Measurements from ENCODE around the gene ADGRD1. TPM values are rescaled to one million over a fixed set of nuclear protein-coding genes. Genes with fewer than 3 reads are reported as not detected.

The ADGRD1 gene
- total and polyA plus RNA-seq, 2 of the 8 experiments (the other 6 are each of a cell fraction or from before 2014, with no cell fraction given) = 0.36 to 0.48 TPM

DNA sequence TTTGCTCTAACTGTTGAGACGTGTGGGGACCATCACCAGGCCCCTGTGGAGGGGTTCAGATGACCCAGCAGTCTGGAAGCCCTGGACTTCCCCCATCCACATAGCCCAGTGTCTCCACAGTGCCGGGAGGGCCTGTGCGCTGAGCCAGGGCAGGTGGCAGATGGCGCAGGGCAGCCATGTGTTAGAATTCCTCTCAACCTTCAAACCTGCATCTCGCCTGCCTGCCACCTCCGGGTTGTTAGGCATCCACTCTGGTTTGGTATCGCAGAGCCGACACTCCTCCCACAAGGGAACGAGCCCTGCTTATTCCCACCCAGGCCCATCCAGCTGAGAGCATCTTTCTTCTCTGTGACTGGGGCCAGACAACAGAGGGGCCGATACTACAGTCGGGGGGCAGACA lies 84.5 kb downstream of the ADGRD1 start (continued):
- TF ChIP-seq, protein P1, sequence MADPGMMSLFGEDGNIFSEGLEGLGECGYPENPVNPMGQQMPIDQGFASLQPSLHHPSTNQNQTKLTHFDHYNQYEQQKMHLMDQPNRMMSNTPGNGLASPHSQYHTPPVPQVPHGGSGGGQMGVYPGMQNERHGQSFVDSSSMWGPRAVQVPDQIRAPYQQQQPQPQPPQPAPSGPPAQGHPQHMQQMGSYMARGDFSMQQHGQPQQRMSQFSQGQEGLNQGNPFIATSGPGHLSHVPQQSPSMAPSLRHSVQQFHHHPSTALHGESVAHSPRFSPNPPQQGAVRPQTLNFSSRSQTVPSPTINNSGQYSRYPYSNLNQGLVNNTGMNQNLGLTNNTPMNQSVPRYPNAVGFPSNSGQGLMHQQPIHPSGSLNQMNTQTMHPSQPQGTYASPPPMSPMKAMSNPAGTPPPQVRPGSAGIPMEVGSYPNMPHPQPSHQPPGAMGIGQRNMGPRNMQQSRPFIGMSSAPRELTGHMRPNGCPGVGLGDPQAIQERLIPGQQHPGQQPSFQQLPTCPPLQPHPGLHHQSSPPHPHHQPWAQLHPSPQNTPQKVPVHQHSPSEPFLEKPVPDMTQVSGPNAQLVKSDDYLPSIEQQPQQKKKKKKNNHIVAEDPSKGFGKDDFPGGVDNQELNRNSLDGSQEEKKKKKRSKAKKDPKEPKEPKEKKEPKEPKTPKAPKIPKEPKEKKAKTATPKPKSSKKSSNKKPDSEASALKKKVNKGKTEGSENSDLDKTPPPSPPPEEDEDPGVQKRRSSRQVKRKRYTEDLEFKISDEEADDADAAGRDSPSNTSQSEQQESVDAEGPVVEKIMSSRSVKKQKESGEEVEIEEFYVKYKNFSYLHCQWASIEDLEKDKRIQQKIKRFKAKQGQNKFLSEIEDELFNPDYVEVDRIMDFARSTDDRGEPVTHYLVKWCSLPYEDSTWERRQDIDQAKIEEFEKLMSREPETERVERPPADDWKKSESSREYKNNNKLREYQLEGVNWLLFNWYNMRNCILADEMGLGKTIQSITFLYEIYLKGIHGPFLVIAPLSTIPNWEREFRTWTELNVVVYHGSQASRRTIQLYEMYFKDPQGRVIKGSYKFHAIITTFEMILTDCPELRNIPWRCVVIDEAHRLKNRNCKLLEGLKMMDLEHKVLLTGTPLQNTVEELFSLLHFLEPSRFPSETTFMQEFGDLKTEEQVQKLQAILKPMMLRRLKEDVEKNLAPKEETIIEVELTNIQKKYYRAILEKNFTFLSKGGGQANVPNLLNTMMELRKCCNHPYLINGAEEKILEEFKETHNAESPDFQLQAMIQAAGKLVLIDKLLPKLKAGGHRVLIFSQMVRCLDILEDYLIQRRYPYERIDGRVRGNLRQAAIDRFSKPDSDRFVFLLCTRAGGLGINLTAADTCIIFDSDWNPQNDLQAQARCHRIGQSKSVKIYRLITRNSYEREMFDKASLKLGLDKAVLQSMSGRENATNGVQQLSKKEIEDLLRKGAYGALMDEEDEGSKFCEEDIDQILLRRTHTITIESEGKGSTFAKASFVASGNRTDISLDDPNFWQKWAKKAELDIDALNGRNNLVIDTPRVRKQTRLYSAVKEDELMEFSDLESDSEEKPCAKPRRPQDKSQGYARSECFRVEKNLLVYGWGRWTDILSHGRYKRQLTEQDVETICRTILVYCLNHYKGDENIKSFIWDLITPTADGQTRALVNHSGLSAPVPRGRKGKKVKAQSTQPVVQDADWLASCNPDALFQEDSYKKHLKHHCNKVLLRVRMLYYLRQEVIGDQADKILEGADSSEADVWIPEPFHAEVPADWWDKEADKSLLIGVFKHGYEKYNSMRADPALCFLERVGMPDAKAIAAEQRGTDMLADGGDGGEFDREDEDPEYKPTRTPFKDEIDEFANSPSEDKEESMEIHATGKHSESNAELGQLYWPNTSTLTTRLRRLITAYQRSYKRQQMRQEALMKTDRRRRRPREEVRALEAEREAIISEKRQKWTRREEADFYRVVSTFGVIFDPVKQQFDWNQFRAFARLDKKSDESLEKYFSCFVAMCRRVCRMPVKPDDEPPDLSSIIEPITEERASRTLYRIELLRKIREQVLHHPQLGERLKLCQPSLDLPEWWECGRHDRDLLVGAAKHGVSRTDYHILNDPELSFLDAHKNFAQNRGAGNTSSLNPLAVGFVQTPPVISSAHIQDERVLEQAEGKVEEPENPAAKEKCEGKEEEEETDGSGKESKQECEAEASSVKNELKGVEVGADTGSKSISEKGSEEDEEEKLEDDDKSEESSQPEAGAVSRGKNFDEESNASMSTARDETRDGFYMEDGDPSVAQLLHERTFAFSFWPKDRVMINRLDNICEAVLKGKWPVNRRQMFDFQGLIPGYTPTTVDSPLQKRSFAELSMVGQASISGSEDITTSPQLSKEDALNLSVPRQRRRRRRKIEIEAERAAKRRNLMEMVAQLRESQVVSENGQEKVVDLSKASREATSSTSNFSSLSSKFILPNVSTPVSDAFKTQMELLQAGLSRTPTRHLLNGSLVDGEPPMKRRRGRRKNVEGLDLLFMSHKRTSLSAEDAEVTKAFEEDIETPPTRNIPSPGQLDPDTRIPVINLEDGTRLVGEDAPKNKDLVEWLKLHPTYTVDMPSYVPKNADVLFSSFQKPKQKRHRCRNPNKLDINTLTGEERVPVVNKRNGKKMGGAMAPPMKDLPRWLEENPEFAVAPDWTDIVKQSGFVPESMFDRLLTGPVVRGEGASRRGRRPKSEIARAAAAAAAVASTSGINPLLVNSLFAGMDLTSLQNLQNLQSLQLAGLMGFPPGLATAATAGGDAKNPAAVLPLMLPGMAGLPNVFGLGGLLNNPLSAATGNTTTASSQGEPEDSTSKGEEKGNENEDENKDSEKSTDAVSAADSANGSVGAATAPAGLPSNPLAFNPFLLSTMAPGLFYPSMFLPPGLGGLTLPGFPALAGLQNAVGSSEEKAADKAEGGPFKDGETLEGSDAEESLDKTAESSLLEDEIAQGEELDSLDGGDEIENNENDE (IDR thresholded peaks at IDR 0.05; ENCODE audit: insufficient replicate concordance, low read length) = no peak
- no peak for TF ChIP-seq CBX5 (IDR thresholded peaks at IDR 0.05; ENCODE audit: low read depth, low read length)
- no peak for TF ChIP-seq BCL11A (IDR thresholded peaks at IDR 0.05; ENCODE audit: low read depth in 2 of 2, low read length in 2 of 2)
- TF ChIP-seq RBBP5 (IDR thresholded peaks at IDR 0.05; ENCODE audit: borderline replicate concordance, low read depth, low read length) = no peak
- TF ChIP-seq TEAD4 (IDR thresholded peaks at IDR 0.05; ENCODE audit: low read depth, low read length) = no peak

All from H1 (cell line).